Endothelial cell of umbilical vein (primary cell): ENCODE data around the gene EXT2. TPM values are rescaled to one million over a fixed set of nuclear protein-coding genes. Genes with fewer than 3 reads are reported as not detected.

Experiments used
- BruUV-seq: library from RNA; stranded (reverse); fragments of 400-500 nt; replicated peaks from 2 replicates; lab custom pipeline; 2021; lab: Mats Ljungman, UMichigan
- CTCF ChIA-PET: fragments of 300-600, 350-600 bp; sonication (Branson Sonifier 250); formaldehyde crosslinking; loops from one replicate; lab custom pipeline; 2021; ENCODE audit warnings: antibody characterized with exemption, inconsistent platforms; lab: Charles Lee
- POLR2A ChIA-PET: fragments of 300-600, 350-600 bp; sonication (Branson Sonifier 250); formaldehyde crosslinking; loops from one replicate; lab custom pipeline; 2021; ENCODE audit warnings: antibody characterized with exemption, inconsistent platforms; lab: Charles Lee
- DNase-seq: peaks from one replicate; pipeline ENCODE4 v3.0.0-alpha.2; 2011; ENCODE audit warnings: low read depth, low spot score
- FAIRE-seq: peaks from 2 replicates; lab custom pipeline; 2011; peaks lifted over from hg19 to GRCh38; lab: Jason Lieb, UNC
- H2AFZ ChIP-seq: 2 replicates; pipeline ENCODE4 v1.6.0; 2012; ENCODE audit warnings: low read depth, low read length, control low read depth, inconsistent platforms
- H3K27ac ChIP-seq: 2 replicates; pipeline ENCODE4 v1.5.1; 2011; ENCODE audit warnings: low read depth, mild to moderate bottlenecking, control low read depth, low read length, moderate library complexity; ENCODE audit not compliant: insufficient read depth
- H3K27me3 ChIP-seq, 2 experiments: 2 replicates each; pipeline versions ENCODE4 v1.6.0 to v1.6.1; 2011; ENCODE audit warnings: low read length in 2 of 2, mixed read lengths in 1 of 2; ENCODE audit not compliant: control insufficient read depth in 2 of 2, insufficient read depth in 2 of 2
- H3K36me3 ChIP-seq, 2 experiments: 2 replicates in 1 of 2; 3 replicates in 1 of 2; pipeline ENCODE4 v1.5.1; 2011; ENCODE audit warnings: low read length in 2 of 2, mild to moderate bottlenecking in 1 of 2, moderate library complexity in 1 of 2; ENCODE audit not compliant: control insufficient read depth in 2 of 2, insufficient read depth in 2 of 2; ENCODE audit errors: extremely low read depth in 1 of 2
- H3K4me1 ChIP-seq: 3 replicates; pipeline ENCODE4 v1.5.1; 2011; ENCODE audit warnings: mild to moderate bottlenecking, low read length; ENCODE audit not compliant: control insufficient read depth, insufficient read depth; ENCODE audit errors: extremely low read depth
- H3K4me2 ChIP-seq: 2 replicates; pipeline ENCODE4 v1.6.1; 2011; ENCODE audit warnings: low read length, control low read depth, mixed read lengths; ENCODE audit not compliant: insufficient read depth
- H3K4me3 ChIP-seq, 3 experiments: fragments of 200-600 bp in 1 of 3; sonication (generic), shearing (Covaris generic) in 1 of 3; replicated peaks in 1 of 3; 2 replicates each; pipeline ENCODE4 v1.5.1; 2011 to 2016; ENCODE audit warnings: control low read depth in 3 of 3, low read length in 3 of 3, mild to moderate bottlenecking in 2 of 3, inconsistent platforms in 1 of 3, low read depth in 1 of 3, moderate library complexity in 1 of 3; ENCODE audit not compliant: insufficient read depth in 1 of 3
- H3K79me2 ChIP-seq: 2 replicates; pipeline ENCODE4 v1.6.0; 2012; ENCODE audit warnings: low read length, inconsistent platforms; ENCODE audit not compliant: control insufficient read depth, insufficient read depth
- H3K9ac ChIP-seq: replicated peaks from 2 replicates; pipeline ENCODE3; 2011; ENCODE audit warnings: low read length, control low read depth; ENCODE audit not compliant: insufficient read depth; ENCODE audit errors: extremely low read depth
- H3K9me1 ChIP-seq: replicated peaks from 3 replicates; pipeline ENCODE4 v1.6.0; 2011; ENCODE audit warnings: mild to moderate bottlenecking, low read length; ENCODE audit not compliant: control insufficient read depth, insufficient read depth; ENCODE audit errors: extremely low read depth
- H3K9me3 ChIP-seq: replicated peaks from 2 replicates; pipeline ENCODE4 v1.5.1; 2012; ENCODE audit warnings: low read length, inconsistent platforms; ENCODE audit not compliant: control insufficient read depth, insufficient read depth
- H4K20me1 ChIP-seq: replicated peaks from 2 replicates; pipeline ENCODE3; 2011; ENCODE audit warnings: mild to moderate bottlenecking, low read length; ENCODE audit not compliant: control insufficient read depth, insufficient read depth; ENCODE audit errors: extremely low read depth
- EZH2 ChIP-seq: IDR thresholded peaks from 2 replicates; pipeline ENCODE4 v1.6.1; 2012; ENCODE audit warnings: borderline replicate concordance, low read depth, mild to moderate bottlenecking, moderate library complexity, low read length, inconsistent platforms; ENCODE audit not compliant: severe bottlenecking
- FOS ChIP-seq: IDR thresholded peaks from 2 replicates; pipeline ENCODE4 v1.6.1; 2011; ENCODE audit warnings: mild to moderate bottlenecking, low read length, moderate library complexity, borderline replicate concordance; ENCODE audit not compliant: insufficient read depth
- GATA2 ChIP-seq: IDR thresholded peaks from 2 replicates; pipeline ENCODE4 v1.7.0; 2011; ENCODE audit warnings: low read depth, mild to moderate bottlenecking, moderate library complexity, mixed read lengths, low read length; ENCODE audit not compliant: insufficient read length, insufficient read depth
- JUN ChIP-seq: IDR thresholded peaks from 2 replicates; pipeline ENCODE4 v1.6.1; 2011; ENCODE audit warnings: borderline replicate concordance, low read depth; ENCODE audit not compliant: insufficient read length, insufficient read depth
- MYC ChIP-seq: IDR thresholded peaks from one replicate; pipeline ENCODE4 v1.6.1; 2011; ENCODE audit warnings: mild to moderate bottlenecking, low read depth, low read length
- POLR2A ChIP-seq: IDR thresholded peaks from 2 replicates; pipeline ENCODE4 v1.6.1; 2012; ENCODE audit warnings: low read depth, mild to moderate bottlenecking, control low read depth, low read length
- POLR2AphosphoS5 ChIP-seq: IDR thresholded peaks from 2 replicates; pipeline ENCODE4 v1.6.1; 2012; ENCODE audit warnings: low read depth, mild to moderate bottlenecking, control low read depth, low read length, moderate library complexity; ENCODE audit not compliant: insufficient read depth
- dilution Hi-C: fragments of 300-500 bp; cut with MboI; formaldehyde crosslinking; loops from one replicate; pipeline ENCODE4 v1.15.0; 2019; ENCODE audit warnings: low sequenced_read_pairs; ENCODE audit not compliant: extremely low pct_ligation_motif_present
- intact Hi-C: fragments of 100-400 bp; cut with micrococcal nuclease; formaldehyde crosslinking; loops from one replicate; pipeline ENCODE4 v1.10.0; 2022
- polyA plus RNA-seq, 4 experiments: library from polyadenylated mRNA; depleted of rRNA in 3 of 4; stranded (reverse) in 3 of 4; unstranded in 1 of 4; fragments of >200 nt; gene quantifications; 2 replicates each; pipeline versions ENCODE4 v1.2.1 to v1.2.3, GENCODE V29; 2011 to 2012; ENCODE audit warnings: missing spikeins in 1 of 4
- total RNA-seq: library from RNA; stranded (reverse); gene quantifications from 2 replicates; pipeline ENCODE4 v1.2.3, GENCODE V29; 2021
- TF ChIP-seq, protein P1 (sequence below), 2 donors: IDR thresholded peaks; 1 replicate in 1 of 2; 2 replicates in 1 of 2; pipeline ENCODE4 v1.5.1; 2011; ENCODE audit warnings: low read length in 2 of 2, mild to moderate bottlenecking in 2 of 2, moderate library complexity in 2 of 2, control low read depth in 1 of 2, inconsistent platforms in 1 of 2, low read depth in 1 of 2; ENCODE audit not compliant: insufficient read depth in 1 of 2; ENCODE audit errors: extremely low read depth in 1 of 2
- TF ChIP-seq, protein P2 (sequence below): IDR thresholded peaks from 2 replicates; pipeline ENCODE4 v1.6.1; 2011; ENCODE audit not compliant: insufficient read depth, insufficient read length

EXT2 gene
- total and polyA plus RNA-seq, 2 donors (not counting 3 experiments of a cell fraction or from before 2014, with no cell fraction given), result 50.9 to 60.3 TPM

DNA sequence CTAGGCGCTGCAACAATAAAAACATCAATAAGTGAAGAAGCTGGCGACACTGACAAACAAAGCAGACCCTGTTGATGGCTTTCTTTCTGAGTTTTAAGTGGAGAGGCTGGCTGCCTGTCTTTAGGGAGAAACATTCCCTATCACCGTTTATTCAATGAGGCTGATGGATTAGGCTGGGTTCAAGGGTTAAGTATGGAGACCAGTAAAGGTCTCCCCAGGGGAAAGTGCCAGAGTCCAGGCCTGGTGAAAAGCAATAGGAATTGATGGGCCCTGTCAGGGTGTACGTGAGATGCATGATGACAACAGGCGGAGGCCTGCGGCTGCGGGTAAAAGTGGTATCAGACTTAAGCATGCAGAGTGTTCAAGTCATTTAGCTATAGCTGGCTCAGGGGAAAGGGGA is 111.8 kb downstream of the EXT2 start:
- intact Hi-C loops, result no loop called here
- no peaks in the 10 kb centered on the region for H3K36me3 ChIP-seq
- H3K9me3 ChIP-seq, result no peaks in the 10 kb centered on the region
- dilution Hi-C loops, result no loop called here
- no peak overlapping the region for H3K9ac ChIP-seq
- peaks cover 4% of the 10 kb centered on the region for H3K4me1 ChIP-seq
- FAIRE-seq, result no peak
- ChIA-PET CTCF (interaction anchor here (0.7 to 1.8 kb wide), 5 partner anchors 13 to 720 kb away, joined by 3 to 5 read pairs (median 3); no protein-coding TSS in a partner anchor), POLR2A (no interaction called here)
- no peaks in the 10 kb centered on the region for H3K79me2 ChIP-seq
- no TSS peak for BruUV-seq
- H3K4me2 ChIP-seq, result no peak overlapping the region
- no peaks in the 10 kb centered on the region for H3K27me3 ChIP-seq
- H3K27ac ChIP-seq, result no peak overlapping the region
- no peaks in the 10 kb centered on the region for H3K9me1 ChIP-seq
- no peak overlapping the region for H2AFZ ChIP-seq
- H3K4me3 ChIP-seq, result no peak overlapping the region
- TF ChIP-seq, protein P1, sequence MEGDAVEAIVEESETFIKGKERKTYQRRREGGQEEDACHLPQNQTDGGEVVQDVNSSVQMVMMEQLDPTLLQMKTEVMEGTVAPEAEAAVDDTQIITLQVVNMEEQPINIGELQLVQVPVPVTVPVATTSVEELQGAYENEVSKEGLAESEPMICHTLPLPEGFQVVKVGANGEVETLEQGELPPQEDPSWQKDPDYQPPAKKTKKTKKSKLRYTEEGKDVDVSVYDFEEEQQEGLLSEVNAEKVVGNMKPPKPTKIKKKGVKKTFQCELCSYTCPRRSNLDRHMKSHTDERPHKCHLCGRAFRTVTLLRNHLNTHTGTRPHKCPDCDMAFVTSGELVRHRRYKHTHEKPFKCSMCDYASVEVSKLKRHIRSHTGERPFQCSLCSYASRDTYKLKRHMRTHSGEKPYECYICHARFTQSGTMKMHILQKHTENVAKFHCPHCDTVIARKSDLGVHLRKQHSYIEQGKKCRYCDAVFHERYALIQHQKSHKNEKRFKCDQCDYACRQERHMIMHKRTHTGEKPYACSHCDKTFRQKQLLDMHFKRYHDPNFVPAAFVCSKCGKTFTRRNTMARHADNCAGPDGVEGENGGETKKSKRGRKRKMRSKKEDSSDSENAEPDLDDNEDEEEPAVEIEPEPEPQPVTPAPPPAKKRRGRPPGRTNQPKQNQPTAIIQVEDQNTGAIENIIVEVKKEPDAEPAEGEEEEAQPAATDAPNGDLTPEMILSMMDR (IDR thresholded peaks at IDR 0.05; ENCODE audit: extremely low read depth in 1 of 2, insufficient read depth in 1 of 2, low read depth in 1 of 2, low read length in 2 of 2), result no peak
- TF ChIP-seq FOS, result no peak
- TF ChIP-seq GATA2, result no peak
- no peak for TF ChIP-seq POLR2AphosphoS5
- TF ChIP-seq EZH2, result no peak
- TF ChIP-seq, protein P2, sequence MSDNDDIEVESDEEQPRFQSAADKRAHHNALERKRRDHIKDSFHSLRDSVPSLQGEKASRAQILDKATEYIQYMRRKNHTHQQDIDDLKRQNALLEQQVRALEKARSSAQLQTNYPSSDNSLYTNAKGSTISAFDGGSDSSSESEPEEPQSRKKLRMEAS, result no peak
- TF ChIP-seq MYC, result no peak
- TF ChIP-seq POLR2A, result no peak
- no peak for TF ChIP-seq JUN
- no peaks in the 10 kb centered on the region for H4K20me1 ChIP-seq
- no peak for DNase-seq
